Activated CD8-positive, alpha-beta T cell treated with anti-CD3 and anti-CD28 coated beads for 36 hours (primary cell): ENCODE results near the gene TRIM41. TPM values are rescaled to one million over a fixed set of nuclear protein-coding genes. Genes with fewer than 3 reads are reported as not detected.

Source experiments
- ATAC-seq: fragments of 200-7000 bp; cut with Tn5 transposase; one replicate; pipeline ENCODE4 v1.10.0; 2021; ENCODE audit warnings: mild to moderate bottlenecking, moderate library complexity
- CTCF ChIA-PET: fragments of 350-600 bp; sonication (Branson Sonifier 250); formaldehyde crosslinking; loops from one replicate; lab custom pipeline; 2021; ENCODE audit warnings: antibody characterized with exemption; lab: Charles Lee
- POLR2A ChIA-PET: fragments of 350-600 bp; sonication (Branson Sonifier 250); formaldehyde crosslinking; loops from one replicate; lab custom pipeline; 2021; ENCODE audit warnings: antibody characterized with exemption; lab: Charles Lee
- DNase-seq: peaks from one replicate; pipeline ENCODE4 v3.0.0-alpha.2; 2020
- H3K27ac Mint-ChIP-seq: one replicate; pipeline ENCODE4 v1.8.0; 2021; ENCODE audit warnings: mild to moderate bottlenecking, mixed read lengths
- H3K27me3 Mint-ChIP-seq: one replicate; pipeline ENCODE4 v1.8.0; 2021; ENCODE audit warnings: mixed read lengths
- H3K36me3 Mint-ChIP-seq: one replicate; pipeline ENCODE4 v1.8.0; 2021; ENCODE audit warnings: low read depth, mixed read lengths
- H3K4me1 Mint-ChIP-seq: one replicate; pipeline ENCODE4 v1.8.0; 2021; ENCODE audit warnings: low read depth, mixed read lengths
- H3K4me3 Mint-ChIP-seq: one replicate; pipeline ENCODE4 v1.8.0; 2021; ENCODE audit warnings: mild to moderate bottlenecking, moderate library complexity, mixed read lengths
- H3K9me3 Mint-ChIP-seq: one replicate; pipeline ENCODE4 v1.8.0; 2021; ENCODE audit warnings: mixed read lengths
- CTCF ChIP-seq: fragments of 200-600 bp; IDR thresholded peaks from one replicate; pipeline ENCODE4 v1.8.0; 2022; ENCODE audit warnings: antibody characterized with exemption, mild to moderate bottlenecking
- intact Hi-C: fragments of 100-400 bp; cut with micrococcal nuclease; formaldehyde crosslinking; loops from one replicate; pipeline ENCODE4 v1.10.0; 2022
- total RNA-seq, 2 experiments: library from RNA; stranded (reverse); gene quantifications; one replicate each; pipeline ENCODE4 v1.2.3, GENCODE V29; 2021

TRIM41 gene
- total RNA-seq, 2 experiments from 2014 or later = 30.6 to 31.5 TPM

- intact Hi-C loops = loop anchor here (5.0 kb wide), 1 partner anchor 43 kb away; the partner anchor contains the start of gene TRIM52
- H3K4me3 Mint-ChIP-seq = peak overlapping the region; percentile 49
- H3K27me3 Mint-ChIP-seq = peaks cover 5% of the 10 kb centered on the region
- H3K36me3 Mint-ChIP-seq = peaks cover 12% of the 10 kb centered on the region
- DNase-seq = no peak
- H3K27ac Mint-ChIP-seq = no peak overlapping the region
- ChIA-PET CTCF (no interaction called here), POLR2A (interaction anchor here (1.0 to 2.2 kb wide), 9 partner anchors 12 to 59 kb away, joined by 3 to 12 read pairs (median 4); partner anchors contain the start of genes RACK1 and TRIM52)
- no peak for ATAC-seq
- H3K9me3 Mint-ChIP-seq = no peaks in the 10 kb centered on the region
- no peak for TF ChIP-seq CTCF
- H3K4me1 Mint-ChIP-seq = peaks cover 48% of the 10 kb centered on the region
These were observed 3.6 kb upstream of the TRIM41 start for GRCh38 chr5:181219262-181220177.

GRCh38 chr5:181220178-181220515 is 2.9 kb upstream of the TRIM41 start:
- H3K36me3 Mint-ChIP-seq = peaks cover 16% of the 10 kb centered on the region
- intact Hi-C loops = loop anchor here (5.0 kb wide), 1 partner anchor 42 kb away; the partner anchor contains the start of gene TRIM52
- ATAC-seq (no peak), DNase-seq (no peak)
- H3K9me3 Mint-ChIP-seq = no peaks in the 10 kb centered on the region
- TF ChIP-seq CTCF = no peak
- peaks cover 5% of the 10 kb centered on the region for H3K27me3 Mint-ChIP-seq
- H3K4me3 Mint-ChIP-seq = no peak overlapping the region
- no peak overlapping the region for H3K27ac Mint-ChIP-seq
- H3K4me1 Mint-ChIP-seq = peaks cover 49% of the 10 kb centered on the region
- ChIA-PET CTCF (no interaction called here), POLR2A (interaction anchor here (1.0 to 2.2 kb wide), 9 partner anchors 13 to 60 kb away, joined by 3 to 12 read pairs (median 4); partner anchors contain the start of genes RACK1 and TRIM52)

- intact Hi-C loops = loop anchor here (5.0 kb wide), 1 partner anchor 41 kb away; the partner anchor contains the start of gene TRIM52
- no peak for ATAC-seq
These were observed 1.8 kb upstream of the TRIM41 start for GRCh38 chr5:181221105-181221791.

More at GRCh38 chr5:181221105-181221791, 1.8 kb upstream of the TRIM41 start:
- Mint-ChIP-seq H3K36me3 (peaks cover 18% of the 10 kb centered on the region), H3K4me1 (peaks cover 56% of the 10 kb centered on the region), H3K9me3 (no peaks in the 10 kb centered on the region), H3K27me3 (peaks cover 5% of the 10 kb centered on the region), H3K4me3 (peak overlapping the region; percentile 91), H3K27ac (peak overlapping the region; percentile 97)
- no peak for TF ChIP-seq CTCF
- ChIA-PET CTCF (interaction anchor here (0.6 to 1.0 kb wide), 2 partner anchors 48 to 66 kb away, joined by 3 read pairs; no protein-coding TSS in a partner anchor), POLR2A (interaction anchor here (1.0 to 23.2 kb wide), 10 partner anchors 11 to 61 kb away, joined by 3 to 746 read pairs (median 10); partner anchors contain the start of genes RACK1 and TRIM52)
- DNase-seq = peak; percentile 85
